AML-193 (cell line): ENCODE results near the gene FN1.

Source experiments
- DNase-seq, 2 experiments: peaks; one replicate each; lab custom pipeline; 2025; lab: John Stamatoyannopoulos, UW

Gene FN1

GRCh38 chr2:215407061-215407460 is 28.8 kb downstream of the FN1 start:
- no peak for DNase-seq

- no peak for DNase-seq
These were observed 29.9 kb downstream of the FN1 start for GRCh38 chr2:215405722-215406581.

GRCh38 chr2:215404348-215405012 is 31.4 kb downstream of the FN1 start:
- no peak for DNase-seq

- DNase-seq: no peak
These were observed 32.2 kb downstream of the FN1 start for GRCh38 chr2:215403441-215404347.

GRCh38 chr2:215401896-215402379 is 33.9 kb downstream of the FN1 start:
- no peak for DNase-seq

- no peak for DNase-seq
These were observed 36.7 kb downstream of the FN1 start for GRCh38 chr2:215399067-215399716.

GRCh38 chr2:215397632-215398341 is 38.1 kb downstream of the FN1 start:
- DNase-seq: no peak

GRCh38 chr2:215396595-215397313 is 39.1 kb downstream of the FN1 start:
- DNase-seq: peak; percentile 69 to 71

GRCh38 chr2:215395687-215396460 is 40.0 kb downstream of the FN1 start:
- no peak for DNase-seq

- DNase-seq: peak in 1 of 2 experiments; percentile 1
These were observed 41.6 kb downstream of the FN1 start for GRCh38 chr2:215394102-215394805.

- no peak for DNase-seq
These were observed 43.1 kb downstream of the FN1 start for GRCh38 chr2:215392687-215393270.

GRCh38 chr2:215392164-215392563 is 43.7 kb downstream of the FN1 start:
- no peak for DNase-seq

GRCh38 chr2:215391531-215391930 is 44.3 kb downstream of the FN1 start:
- no peak for DNase-seq

- DNase-seq: no peak
These were observed 45.3 kb downstream of the FN1 start for GRCh38 chr2:215390550-215390913.

- DNase-seq: no peak
These were observed 47.7 kb downstream of the FN1 start for GRCh38 chr2:215388002-215388728.

GRCh38 chr2:215386566-215386965 is 49.3 kb downstream of the FN1 start:
- no peak for DNase-seq

- no peak for DNase-seq
These were observed 51.2 kb downstream of the FN1 start for GRCh38 chr2:215384710-215385109.
